Kidney epithelial cell (primary cell): Measurements from ENCODE around the gene LIMS3. TPM values are rescaled to one million over a fixed set of nuclear protein-coding genes. Genes with fewer than 3 reads are reported as not detected.
"Not testable (repeated sequence)": the region's sequence is repeated elsewhere in the genome, so short reads cannot be mapped to it uniquely, and the experiment has no call there.

Experiments
- DNase-seq: peaks from one replicate; pipeline ENCODE4 v3.0.0-alpha.2; 2010; ENCODE audit warnings: low read depth
- H3K27me3 ChIP-seq: 2 replicates; pipeline ENCODE4 v1.6.0; 2011; ENCODE audit warnings: low read length; ENCODE audit not compliant: control insufficient read depth, insufficient read depth
- H3K36me3 ChIP-seq: 2 replicates; pipeline ENCODE4 v1.5.1; 2011; ENCODE audit warnings: low read length; ENCODE audit not compliant: control insufficient read depth, insufficient read depth
- H3K4me3 ChIP-seq: 2 replicates; pipeline ENCODE4 v1.5.1; 2011; ENCODE audit warnings: low read depth, mild to moderate bottlenecking, control low read depth, low read length
- total RNA-seq: library from RNA; depleted of rRNA; stranded (reverse); fragments of >200 nt; gene quantifications from 2 replicates; pipeline ENCODE4 v1.2.3, GENCODE V29; 2015

The LIMS3 gene
- total RNA-seq, 1 donor from 2014 or later, result 4.1 TPM

DNA sequence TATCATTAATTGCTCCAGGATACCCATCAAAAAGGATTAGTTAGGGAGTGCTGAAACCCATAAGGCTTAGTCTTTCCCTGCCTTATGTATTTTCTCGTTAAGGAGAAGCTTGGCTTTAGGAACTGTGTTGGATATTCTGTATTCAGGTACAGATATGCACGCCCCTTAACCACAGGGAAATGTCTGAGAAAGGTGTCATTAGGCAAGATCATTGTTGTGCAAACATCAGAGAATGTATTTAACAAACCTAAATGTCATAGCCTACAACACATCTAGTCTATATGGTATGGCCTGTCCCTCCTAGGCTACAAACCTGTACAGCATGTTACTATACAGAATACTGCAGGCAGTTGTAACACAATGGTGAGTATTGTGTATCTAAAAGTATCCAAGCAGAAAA is 10.1 kb downstream of the LIMS3 start:
- not testable (repeated sequence) for H3K27me3 ChIP-seq, DNase-seq, H3K4me3 ChIP-seq, H3K36me3 ChIP-seq

DNA sequence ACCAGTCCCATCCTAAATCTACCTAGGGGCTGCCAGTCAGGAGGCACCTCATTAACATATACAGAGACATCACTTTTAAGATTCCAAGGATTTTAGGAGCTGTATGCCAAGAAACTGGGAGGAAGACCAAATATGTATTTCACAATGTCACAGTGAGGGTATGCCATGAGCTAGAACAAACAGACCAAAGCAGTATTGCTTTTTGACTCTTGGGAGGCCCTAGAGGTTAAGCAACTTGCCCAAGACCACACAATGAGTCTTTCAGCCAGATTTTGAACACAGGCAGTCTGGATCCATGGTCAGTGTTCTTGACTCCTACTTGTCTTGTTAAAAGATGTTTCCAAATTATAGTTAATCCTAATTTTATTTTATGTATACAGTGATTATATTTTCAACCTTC is 12.3 kb downstream of the LIMS3 start:
- not testable (repeated sequence) for H3K4me3 ChIP-seq, H3K36me3 ChIP-seq, H3K27me3 ChIP-seq, DNase-seq

DNA sequence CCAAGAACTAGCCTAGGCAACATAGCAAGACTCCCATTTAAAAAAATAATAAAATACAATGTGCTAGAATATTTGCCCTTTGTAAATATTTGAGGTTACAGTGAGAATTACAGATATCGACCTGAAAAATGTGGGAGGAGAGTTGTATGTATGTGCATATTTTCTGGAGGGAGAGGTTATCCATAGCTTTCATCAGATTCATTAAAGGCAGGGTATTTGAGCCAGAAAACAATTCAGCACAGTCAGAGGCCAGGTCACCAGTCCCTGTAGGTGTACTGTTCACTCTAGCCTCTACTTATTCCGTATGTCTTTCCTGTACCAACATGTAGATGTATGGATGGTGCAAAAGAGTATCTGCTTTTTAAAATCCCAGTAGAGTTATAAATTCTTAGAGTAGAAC is 15.4 kb downstream of the LIMS3 start:
- H3K27me3 ChIP-seq, H3K36me3 ChIP-seq, H3K4me3 ChIP-seq, DNase-seq: not testable (repeated sequence)

DNA sequence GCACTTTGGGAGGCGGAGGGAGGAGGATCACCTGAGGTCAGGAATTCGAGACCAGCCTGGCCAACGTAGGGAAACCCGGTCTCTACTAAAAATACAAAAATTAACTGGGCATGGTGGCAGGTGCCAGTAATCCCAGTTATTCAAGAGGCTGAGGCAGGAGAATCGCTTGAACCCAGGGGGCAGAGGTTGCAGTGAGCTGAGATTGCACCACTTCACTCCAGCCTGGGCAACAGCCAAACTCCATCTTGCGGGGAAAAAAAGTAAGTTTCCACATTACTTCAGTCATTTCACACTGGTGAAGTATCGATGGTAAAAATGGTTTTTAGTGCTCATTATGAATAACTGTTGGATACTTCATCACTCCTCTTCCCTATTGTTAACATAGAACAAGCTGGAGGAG is 16.1 kb downstream of the LIMS3 start:
- H3K36me3 ChIP-seq, DNase-seq, H3K27me3 ChIP-seq, H3K4me3 ChIP-seq: not testable (repeated sequence)

DNA sequence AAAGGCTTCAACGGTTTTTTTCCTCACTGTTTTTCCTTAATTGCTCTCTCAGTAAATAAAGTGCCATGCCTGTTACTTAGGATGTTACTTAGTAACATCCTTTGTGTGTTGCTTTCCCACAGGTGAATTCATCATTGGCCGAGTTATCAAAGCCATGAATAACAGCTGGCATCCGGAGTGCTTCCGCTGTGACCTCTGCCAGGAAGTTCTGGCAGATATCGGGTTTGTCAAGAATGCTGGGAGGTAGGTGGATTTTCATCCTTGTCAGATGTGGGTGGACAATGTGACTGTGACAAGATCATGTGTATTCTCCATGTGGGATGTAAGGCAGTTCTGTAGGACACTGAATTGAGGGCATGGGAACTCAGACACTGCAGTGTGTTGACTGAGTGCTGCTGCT is 17.3 kb downstream of the LIMS3 start:
- H3K27me3 ChIP-seq, result not testable (repeated sequence)

DNA sequence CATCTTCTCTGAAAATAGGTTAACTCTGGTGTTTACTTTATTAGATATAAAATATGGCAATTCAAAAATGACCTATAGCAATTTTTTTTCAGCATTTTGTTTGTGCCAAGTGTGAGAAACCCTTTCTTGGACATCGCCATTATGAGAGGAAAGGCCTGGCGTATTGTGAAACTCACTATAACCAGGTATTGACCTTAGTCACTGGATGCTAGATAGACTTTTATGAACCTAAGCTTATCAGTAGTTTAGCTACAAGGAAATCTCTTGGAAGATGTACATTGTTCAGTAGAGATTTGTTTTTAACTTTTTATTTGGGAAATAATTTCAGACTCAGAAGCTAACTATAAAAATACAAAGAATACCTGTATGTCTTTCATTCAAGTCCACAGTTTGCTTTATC is 21.7 kb downstream of the LIMS3 start:
- not testable (repeated sequence) for H3K4me3 ChIP-seq, DNase-seq, H3K36me3 ChIP-seq, H3K27me3 ChIP-seq

More for the DNA sequence above, 17.3 kb downstream of the LIMS3 start:
- not testable (repeated sequence) for DNase-seq, H3K36me3 ChIP-seq, H3K4me3 ChIP-seq

DNA sequence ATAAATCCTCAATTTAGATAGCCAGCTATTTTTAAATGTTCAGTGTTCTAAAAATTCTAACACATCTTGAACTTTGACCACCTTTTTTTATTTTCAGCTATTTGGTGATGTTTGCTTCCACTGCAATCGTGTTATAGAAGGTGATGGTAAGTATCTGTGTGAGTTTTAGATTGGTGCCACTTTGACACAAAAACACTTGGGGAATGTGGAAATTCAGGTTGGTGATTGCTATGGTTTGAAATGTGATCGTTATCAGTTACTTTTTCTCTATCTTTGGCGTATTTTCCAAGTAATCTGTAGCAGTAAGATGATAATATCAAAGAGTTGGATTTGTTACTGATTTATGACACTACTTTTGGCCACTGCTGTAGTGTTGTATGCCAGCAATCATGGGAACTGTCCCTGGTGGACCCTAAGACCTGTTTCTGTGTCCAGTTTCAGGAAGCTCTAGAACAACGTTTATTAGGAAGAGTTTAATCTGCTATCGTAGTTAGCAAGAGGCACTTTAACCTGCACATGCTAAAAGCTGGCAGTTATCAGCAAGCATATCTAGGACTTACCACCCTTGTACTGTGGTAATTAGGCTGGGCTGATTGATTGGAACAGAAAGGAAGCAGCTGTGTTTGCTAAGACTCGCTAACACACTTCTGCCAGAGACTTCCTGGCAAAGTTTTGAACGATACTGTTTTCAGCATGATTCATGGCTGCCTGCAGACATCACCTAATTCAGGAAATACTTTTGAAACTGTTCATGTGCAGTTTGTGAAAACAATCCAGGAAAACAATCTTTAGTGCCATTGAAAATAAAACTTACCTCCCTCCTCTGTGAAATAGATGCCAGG is 23.3 kb downstream of the LIMS3 start:
- H3K4me3 ChIP-seq, H3K36me3 ChIP-seq, DNase-seq, H3K27me3 ChIP-seq: not testable (repeated sequence)

DNA sequence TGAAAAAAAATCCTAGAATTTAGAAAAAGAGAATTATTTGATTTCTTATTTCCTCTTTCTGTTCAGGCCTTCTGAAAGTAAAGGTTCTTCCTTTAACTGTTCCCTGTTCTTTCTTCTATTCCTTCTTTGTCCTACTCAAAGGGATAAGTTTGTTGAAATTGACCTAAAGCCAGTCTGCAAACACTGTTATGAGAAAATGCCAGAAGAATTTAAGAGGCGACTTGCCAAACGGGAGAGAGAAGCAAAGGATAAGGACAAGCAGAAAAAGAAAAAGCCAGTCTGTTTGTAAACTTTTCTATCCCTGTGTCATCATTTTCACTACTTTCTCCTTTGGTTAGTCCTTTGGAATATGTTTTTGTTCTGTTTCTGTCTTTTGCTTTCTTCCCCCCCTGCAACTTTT is 26.0 kb downstream of the LIMS3 start:
- not testable (repeated sequence) for H3K4me3 ChIP-seq, H3K36me3 ChIP-seq, DNase-seq, H3K27me3 ChIP-seq

DNA sequence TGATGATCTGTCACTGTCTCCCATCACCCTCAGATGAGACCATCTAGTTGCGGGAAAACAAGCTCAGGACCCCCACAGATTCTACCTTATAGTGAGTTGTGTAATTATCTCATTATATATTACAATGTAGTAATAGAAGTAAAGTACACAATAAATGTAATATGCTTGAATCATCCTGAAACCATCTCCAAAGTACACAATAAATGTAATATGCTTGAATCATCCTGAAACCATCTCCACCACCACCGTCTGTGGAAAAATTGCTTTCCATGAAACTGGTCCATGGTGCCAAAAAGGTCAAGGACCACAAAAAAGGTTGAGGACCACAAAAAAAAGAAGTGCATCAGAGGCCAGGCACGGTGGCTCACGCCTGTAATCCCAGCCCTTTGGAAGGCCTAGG is 29.3 kb downstream of the LIMS3 start:
- H3K36me3 ChIP-seq, DNase-seq, H3K4me3 ChIP-seq, H3K27me3 ChIP-seq: not testable (repeated sequence)

DNA sequence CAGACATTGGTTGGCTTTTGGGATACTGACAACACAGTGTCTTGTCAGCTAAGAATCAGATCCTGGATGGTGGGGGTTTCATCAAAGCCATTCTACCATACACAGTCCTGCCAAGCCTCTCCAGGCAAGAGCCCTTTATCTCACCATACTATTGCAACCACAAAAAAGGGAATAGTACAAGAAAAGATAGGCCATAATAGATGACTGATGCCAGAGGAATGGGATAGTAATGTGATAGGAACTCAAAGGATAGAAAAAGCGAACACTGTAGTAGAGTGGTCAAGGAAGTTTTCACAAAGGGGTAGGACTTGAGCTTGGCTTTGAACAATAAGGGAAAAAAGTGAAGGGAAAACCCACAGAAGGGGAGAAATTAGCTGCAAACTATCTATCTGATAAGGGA is 30.7 kb downstream of the LIMS3 start:
- H3K4me3 ChIP-seq, H3K36me3 ChIP-seq, H3K27me3 ChIP-seq, DNase-seq: not testable (repeated sequence)

DNA sequence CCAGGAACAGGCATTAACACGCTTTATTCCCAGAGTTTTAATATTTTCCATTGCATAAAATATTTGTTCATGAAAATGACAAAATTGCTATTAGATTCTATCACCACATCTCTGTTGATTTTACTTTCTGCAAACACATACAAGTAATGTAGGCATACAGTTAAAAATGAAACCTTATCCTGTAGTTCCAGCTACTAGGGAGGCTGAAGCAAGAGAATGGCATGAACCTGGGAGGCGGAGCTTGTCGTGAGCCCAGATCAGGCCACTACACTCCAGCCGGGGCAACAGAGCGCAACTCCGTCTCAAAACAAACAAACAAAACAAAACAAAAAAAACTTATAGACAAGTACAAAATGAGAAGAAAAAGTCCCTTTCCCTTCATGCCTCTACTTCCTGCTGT is 38.0 kb downstream of the LIMS3 start:
- not testable (repeated sequence) for H3K27me3 ChIP-seq, DNase-seq, H3K36me3 ChIP-seq, H3K4me3 ChIP-seq

DNA sequence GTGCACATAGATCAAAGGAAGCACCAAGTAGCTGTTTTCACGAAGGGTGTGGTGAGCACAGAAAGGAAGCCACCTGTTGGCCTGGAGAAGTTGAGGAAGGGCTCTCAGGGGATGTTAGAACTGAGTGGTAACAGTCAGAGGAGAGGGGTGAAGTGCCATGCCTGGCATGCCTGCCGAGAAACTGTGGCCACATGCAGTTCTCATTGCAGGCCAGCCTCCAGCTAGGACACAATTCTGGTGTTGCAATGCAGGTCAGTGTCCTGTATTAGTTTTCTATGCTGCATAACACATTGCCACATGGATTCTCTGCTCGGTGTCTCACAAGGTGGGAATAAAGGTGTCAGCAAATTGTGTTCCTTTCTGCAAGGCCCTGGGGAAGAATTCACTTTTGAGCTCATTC is 46.9 kb downstream of the LIMS3 start:
- H3K36me3 ChIP-seq, H3K27me3 ChIP-seq, H3K4me3 ChIP-seq, DNase-seq: not testable (repeated sequence)

DNA sequence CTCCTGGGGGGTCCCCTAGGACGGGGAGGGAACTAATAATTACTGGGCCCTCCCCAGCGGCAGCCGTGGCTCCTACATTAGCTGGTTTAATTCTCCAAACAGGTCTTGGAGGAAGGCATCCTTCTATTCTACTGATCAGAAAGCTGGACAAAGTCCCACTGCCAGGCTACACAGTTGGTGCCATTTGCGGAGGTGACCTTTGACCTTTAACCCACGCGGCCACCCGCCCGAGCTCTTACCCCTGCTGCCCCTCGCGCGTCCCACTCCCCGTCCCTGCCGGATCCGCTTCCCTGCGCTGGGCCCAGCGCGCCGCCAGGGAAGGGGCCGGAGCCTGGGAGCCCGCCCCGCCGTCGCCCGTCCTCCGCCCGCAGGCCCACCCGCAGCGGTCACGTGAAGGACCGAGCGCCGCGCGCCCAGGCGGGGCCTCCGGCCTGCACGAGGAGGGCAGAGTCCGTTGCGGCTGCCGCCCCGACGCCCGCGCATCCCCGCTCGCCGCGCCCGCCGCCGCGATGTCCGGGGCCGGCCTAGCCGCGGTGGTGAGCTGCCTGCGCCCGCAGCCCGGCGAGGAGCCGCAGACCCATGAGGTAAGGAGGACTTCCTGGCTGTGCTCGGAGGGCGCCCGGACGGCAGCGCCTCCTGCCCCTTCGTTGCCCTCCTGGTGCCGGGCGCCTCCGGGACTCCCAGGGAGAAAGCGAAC is 48.9 kb downstream of the LIMS3 start:
- H3K27me3 ChIP-seq, DNase-seq, H3K36me3 ChIP-seq, H3K4me3 ChIP-seq: not testable (repeated sequence)

DNA sequence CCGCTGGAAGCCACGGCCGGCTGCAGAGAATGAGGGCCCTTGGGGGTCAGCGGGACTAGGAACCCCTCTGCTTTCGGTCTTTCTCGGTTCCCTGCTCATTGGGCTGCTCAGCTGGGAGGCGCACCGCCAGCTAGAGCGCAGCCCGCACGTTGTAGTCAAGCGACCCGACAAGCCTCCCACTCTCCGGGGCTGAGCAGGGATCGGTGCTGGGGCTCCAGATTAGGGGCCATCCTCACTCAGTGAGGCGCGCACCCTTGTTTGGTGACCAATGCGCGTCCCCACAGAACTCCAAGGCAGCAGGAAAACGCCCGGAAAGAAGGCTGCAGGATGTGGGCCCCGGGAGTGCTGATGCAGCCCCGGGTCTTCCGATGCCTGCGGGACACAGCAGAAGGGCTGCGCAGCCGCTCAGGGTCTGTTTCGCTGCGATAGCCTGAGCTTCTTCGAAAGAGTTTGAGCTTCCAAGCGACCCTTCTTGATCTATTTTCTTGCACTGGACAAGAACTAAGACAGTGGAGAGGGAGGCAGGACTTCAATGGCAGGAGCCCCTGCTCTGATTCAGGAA is 49.6 kb downstream of the LIMS3 start:
- DNase-seq, H3K36me3 ChIP-seq, H3K27me3 ChIP-seq, H3K4me3 ChIP-seq: not testable (repeated sequence)
